Upper lobe of left lung (tissue), 6 donors: ENCODE results near the gene LUC7L3. TPM values are rescaled to one million over a fixed set of nuclear protein-coding genes. Genes with fewer than 3 reads are reported as not detected.
A peak's percentile ranks its signal among the peaks of the same experiment; 100 is the strongest.

ENCODE experiments used
- ATAC-seq, 2 donors: fragments of 200-7000 bp; cut with Tn5 transposase; one replicate each; pipeline ENCODE4 v1.9.1; 2022; ENCODE audit warnings: mild to moderate bottlenecking in 2 of 2, moderate library complexity in 2 of 2; ENCODE audit not compliant: low FRiP score in 2 of 2
- DNase-seq, 2 donors: peaks; one replicate each; pipeline ENCODE4 v3.0.0-alpha.2; 2019 to 2020
- H3K27ac ChIP-seq, 4 donors: fragments of 200-600 bp; sonication (generic); one replicate each; pipeline ENCODE4 v1.5.1; 2016 to 2019
- H3K27me3 ChIP-seq, 4 donors: fragments of 200-600 bp; sonication (generic); one replicate each; pipeline ENCODE4 v1.5.1; 2017 to 2019
- H3K36me3 ChIP-seq, 4 donors: fragments of 200-600 bp; sonication (generic); one replicate each; pipeline ENCODE4 v1.5.1; 2016 to 2019
- H3K4me1 ChIP-seq, 4 donors: fragments of 200-600 bp; sonication (generic); one replicate each; pipeline ENCODE4 v1.5.1; 2018 to 2019
- H3K4me3 ChIP-seq, 4 donors: fragments of 200-600 bp; sonication (generic); one replicate each; pipeline ENCODE4 v1.5.1; 2017 to 2019; ENCODE audit warnings: mild to moderate bottlenecking in 2 of 4, moderate library complexity in 1 of 4
- H3K9me3 ChIP-seq, 4 donors: fragments of 200-600 bp; sonication (generic); one replicate each; pipeline ENCODE4 v1.5.1; 2018 to 2019
- CTCF ChIP-seq, 6 experiments: fragments of 450-650 bp in 4 of 6; fragments of 200-600 bp in 2 of 6; sonication (generic) in 2 of 6; IDR thresholded peaks; one replicate each; pipeline ENCODE4 v1.5.1; 2016 to 2019; ENCODE audit warnings: antibody characterized with exemption in 6 of 6
- EP300 ChIP-seq, 4 donors: sonication (generic); formaldehyde crosslinking; IDR thresholded peaks; one replicate each; pipeline ENCODE4 v1.5.1; 2017; ENCODE audit warnings: antibody characterized with exemption in 4 of 4, control low read depth in 2 of 4
- POLR2A ChIP-seq, 4 donors: fragments of 450-650 bp; IDR thresholded peaks; one replicate each; pipeline ENCODE4 v1.5.1; 2016 to 2017; ENCODE audit warnings: antibody characterized with exemption in 4 of 4, mild to moderate bottlenecking in 2 of 4
- POLR2AphosphoS5 ChIP-seq, 2 donors: sonication (generic); formaldehyde crosslinking; IDR thresholded peaks; one replicate each; pipeline ENCODE4 v1.5.1; 2017; ENCODE audit warnings: antibody characterized with exemption in 2 of 2
- WGBS, 2 donors: methylation state at CpG; one replicate each; pipeline ENCODE4 v1.1.5; 2017 to 2018; 5-methylcytosine and 5-hydroxymethylcytosine counted together
- total RNA-seq, 6 donors: library from RNA; depleted of rRNA in 4 of 6; stranded (reverse); fragments of >200 nt in 4 of 6; gene quantifications; one replicate each; pipeline versions ENCODE4 v1.1.0 to v1.2.1, GENCODE V29; 2016 to 2021
- donor health status: DM: no; HTN: no; CAD: no; lungs with moderate emphysema.
- donor health status: DM: no; HTN: yes; CAD: no; lungs with severe emphysema.

LUC7L3 gene
- total RNA-seq, 6 donors from 2014 or later: 38.2 to 625 (median 91.4) TPM

DNA sequence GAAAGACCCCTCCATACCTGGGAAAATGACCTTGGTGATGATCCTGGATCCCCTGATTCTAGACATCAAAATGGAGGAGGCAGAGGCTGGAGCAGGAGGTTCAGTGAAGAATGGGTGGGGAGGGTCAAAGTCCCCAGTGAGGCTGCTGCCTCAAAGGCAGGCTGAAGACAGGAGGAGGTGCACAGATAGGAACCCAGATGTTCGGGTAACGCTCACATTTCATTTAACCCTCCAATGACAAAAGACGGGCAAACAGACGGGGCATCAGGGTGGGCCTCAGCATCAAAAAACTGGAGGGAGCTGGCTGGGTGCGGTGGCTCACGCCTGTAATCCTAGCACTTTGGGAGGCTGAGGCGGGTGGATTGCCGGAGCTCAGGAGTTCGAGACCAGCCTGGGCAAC lies 48.0 kb downstream of the LUC7L3 start, which contains the start of gene ANKRD40CL:
ANKRD40CL (minus strand) TSS at position 73 of the 400 bp plus-strand sequence. CDS start 605 bp downstream, outside the sequence.
- no peaks in the 10 kb centered on the region for H3K27me3 ChIP-seq
- TF ChIP-seq POLR2A (IDR thresholded peaks at IDR 0.05): no peak
- TF ChIP-seq POLR2AphosphoS5 (IDR thresholded peaks at IDR 0.05): no peak
- no peak for TF ChIP-seq CTCF (IDR thresholded peaks at IDR 0.05)
- TF ChIP-seq EP300 (IDR thresholded peaks at IDR 0.05): no peak
- peaks cover 0 to 17% (median 5%) of the 10 kb centered on the region in 4 donors for H3K4me1 ChIP-seq
- H3K9me3 ChIP-seq: no peaks in the 10 kb centered on the region
- 94% methylated on average over 9 of the region's 9 CpGs for WGBS, 2 donors
- no peak for DNase-seq
- no peak for ATAC-seq
- H3K4me3 ChIP-seq: no peak within 1 kb of the TSS
- no peaks in the 10 kb centered on the region for H3K36me3 ChIP-seq
- no peak within 1 kb of the TSS for H3K27ac ChIP-seq

- TF ChIP-seq POLR2AphosphoS5 (IDR thresholded peaks at IDR 0.05) (no peak), EP300 (IDR thresholded peaks at IDR 0.05) (peak in 1 of 4 donors; percentile 39)
- Histone ChIP-seq H3K27ac (no peak overlapping the region), H3K27me3 (no peaks in the 10 kb centered on the region), H3K36me3 (no peaks in the 10 kb centered on the region), H3K4me1 (peaks cover 0 to 15% (median 5%) of the 10 kb centered on the region in 4 donors), H3K4me3 (no peak overlapping the region), H3K9me3 (no peaks in the 10 kb centered on the region)
- ATAC-seq (no peak), DNase-seq (peak; percentile 65 to 88)
- 60 to 62% methylated on average over 7 of the region's 7 CpGs for WGBS, 2 donors
These were observed 49.0 kb downstream of the LUC7L3 start for GRCh38 chr17:50768346-50768761.

- Histone ChIP-seq H3K4me3 (no peak overlapping the region), H3K36me3 (no peaks in the 10 kb centered on the region), H3K27ac (no peak overlapping the region), H3K9me3 (no peaks in the 10 kb centered on the region), H3K4me1 (peaks cover 0 to 8% (median 5%) of the 10 kb centered on the region in 4 donors), H3K27me3 (no peaks in the 10 kb centered on the region)
- TF ChIP-seq POLR2A (IDR thresholded peaks at IDR 0.05) (no peak), POLR2AphosphoS5 (IDR thresholded peaks at IDR 0.05) (no peak), EP300 (IDR thresholded peaks at IDR 0.05) (no peak), CTCF (IDR thresholded peaks at IDR 0.05) (no peak)
- ATAC-seq (no peak), DNase-seq (no peak)
- WGBS, 2 donors: 89 to 93% methylated on average over 8 of the region's 8 CpGs
These were observed 50.5 kb downstream of the LUC7L3 start for GRCh38 chr17:50769884-50770283.

DNA sequence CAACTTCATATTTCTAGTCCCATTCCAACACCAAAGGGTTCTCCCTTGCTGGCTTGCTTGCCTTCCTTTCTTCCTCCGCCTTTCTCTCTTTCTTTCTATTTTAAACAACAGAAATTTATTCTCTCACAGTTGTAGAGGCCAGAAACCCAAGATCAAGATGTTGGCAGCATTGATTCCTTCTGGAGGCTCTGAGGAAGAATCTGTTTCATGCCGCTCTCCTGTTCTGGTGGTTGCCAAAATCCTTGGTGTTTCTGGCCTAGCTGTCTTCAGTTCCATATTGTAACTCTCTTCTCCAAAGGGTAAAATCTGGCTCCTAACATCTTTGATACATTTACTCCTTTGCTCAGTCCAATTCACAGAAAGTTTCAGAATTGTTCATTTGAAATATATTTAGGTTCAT lies 50.9 kb downstream of the LUC7L3 start:
- Histone ChIP-seq H3K36me3 (no peaks in the 10 kb centered on the region), H3K27ac (no peak overlapping the region), H3K27me3 (no peaks in the 10 kb centered on the region), H3K4me3 (no peak overlapping the region), H3K4me1 (peaks cover 0 to 5% (median 3%) of the 10 kb centered on the region in 4 donors), H3K9me3 (no peaks in the 10 kb centered on the region)
- ATAC-seq: no peak
- TF ChIP-seq CTCF (IDR thresholded peaks at IDR 0.05) (no peak), POLR2A (IDR thresholded peaks at IDR 0.05) (no peak), POLR2AphosphoS5 (IDR thresholded peaks at IDR 0.05) (no peak), EP300 (IDR thresholded peaks at IDR 0.05) (no peak)
- 90 to 93% methylated on average over 2 of the region's 2 CpGs for WGBS, 2 donors
- DNase-seq: no peak

- no peak for TF ChIP-seq CTCF (IDR thresholded peaks at IDR 0.05)
- no peak for TF ChIP-seq POLR2AphosphoS5 (IDR thresholded peaks at IDR 0.05)
- TF ChIP-seq POLR2A (IDR thresholded peaks at IDR 0.05): no peak
- no peak for TF ChIP-seq EP300 (IDR thresholded peaks at IDR 0.05)
- no peaks in the 10 kb centered on the region for H3K4me1 ChIP-seq
- ATAC-seq (no peak), DNase-seq (no peak)
- no peaks in the 10 kb centered on the region for H3K36me3 ChIP-seq
- no peak overlapping the region for H3K4me3 ChIP-seq
- 66 to 70% methylated on average over 15 of the region's 15 CpGs for WGBS, 2 donors
- H3K27ac ChIP-seq: no peak overlapping the region
- no peaks in the 10 kb centered on the region for H3K9me3 ChIP-seq
- no peaks in the 10 kb centered on the region for H3K27me3 ChIP-seq
These were observed 52.8 kb downstream of the LUC7L3 start for GRCh38 chr17:50771991-50772785.
